ENCODE results near the gene LRRC46.

The LRRC46 gene

GRCh38 chr17:47877368-47878034 is 46.0 kb downstream of the LRRC46 start:
- DNase-seq (ENCODE audit: low spot score): no peak

- no peak for DNase-seq (ENCODE audit: low spot score)
These were observed 46.9 kb downstream of the LRRC46 start for GRCh38 chr17:47878203-47879027.

GRCh38 chr17:47879028-47879585 is 47.6 kb downstream of the LRRC46 start:
- DNase-seq (ENCODE audit: low spot score): no peak

GRCh38 chr17:47879776-47880454 is 48.4 kb downstream of the LRRC46 start:
- no peak for DNase-seq (ENCODE audit: low spot score)

GRCh38 chr17:47882247-47882646 is 50.8 kb downstream of the LRRC46 start:
- no peak for DNase-seq (ENCODE audit: low spot score)

DNA sequence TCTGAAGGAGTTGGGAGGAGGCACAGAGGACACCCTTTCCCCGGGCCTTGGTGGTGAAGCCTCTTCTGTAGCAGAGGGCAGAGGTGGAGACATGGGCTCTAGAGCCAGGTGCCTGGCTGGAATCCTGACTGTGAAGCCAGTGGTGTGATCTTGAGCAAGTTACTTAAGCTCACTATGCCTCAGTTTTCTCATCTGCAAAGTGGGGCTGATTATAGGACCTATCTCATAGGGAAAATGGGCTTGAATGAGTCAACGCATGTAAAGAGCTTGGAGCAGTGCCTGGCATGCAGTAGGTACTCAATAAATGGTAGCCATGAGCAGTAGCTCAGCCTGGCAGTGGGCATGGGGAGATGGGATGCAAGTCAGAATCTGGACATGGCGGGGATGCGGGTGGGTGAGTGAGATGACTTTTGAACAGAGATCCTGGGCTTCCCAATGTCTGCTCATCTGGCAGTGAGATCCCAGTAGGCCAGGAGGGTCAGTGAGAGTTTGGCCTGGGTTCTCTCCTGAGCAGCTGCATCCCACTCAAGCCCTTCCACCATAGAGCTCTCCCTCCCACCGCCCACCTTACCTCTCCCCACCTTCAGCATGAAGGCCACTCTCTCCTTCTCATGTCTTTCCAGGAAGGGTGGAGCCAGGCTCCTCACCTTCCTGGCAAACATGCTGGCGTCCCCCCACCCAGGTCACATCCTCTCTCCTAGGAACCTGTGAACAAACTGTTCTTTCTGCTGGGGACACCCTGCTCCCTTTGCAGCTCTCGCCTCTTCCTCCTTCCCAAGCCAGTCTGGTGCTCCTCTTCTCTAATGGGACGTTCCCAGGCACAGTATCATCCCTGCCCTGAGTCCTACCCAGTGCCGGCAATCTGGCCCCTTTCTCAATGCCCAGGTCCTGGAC is 51.5 kb downstream of the LRRC46 start:
- no peak for DNase-seq (ENCODE audit: low spot score)

- DNase-seq (ENCODE audit: low spot score): no peak
These were observed 52.3 kb downstream of the LRRC46 start for GRCh38 chr17:47883589-47884426.

GRCh38 chr17:47884427-47884740 is 52.9 kb downstream of the LRRC46 start:
- no peak for DNase-seq (ENCODE audit: low spot score)

- DNase-seq (ENCODE audit: low spot score): no peak
These were observed 53.6 kb downstream of the LRRC46 start for GRCh38 chr17:47884905-47885730.
